Measurements from ENCODE around the gene FXN.
"Not testable (repeated sequence)": the region's sequence is repeated elsewhere in the genome, so short reads cannot be mapped to it uniquely, and the experiment has no call there.

Gene FXN

GRCh38 chr9:69070201-69070600 lies 34.6 kb downstream of the FXN start:
- DNase-seq (ENCODE audit: low read depth), result no peak

GRCh38 chr9:69071059-69071458 lies 35.5 kb downstream of the FXN start:
- DNase-seq (ENCODE audit: low read depth), result no peak

GRCh38 chr9:69073103-69073502 lies 37.6 kb downstream of the FXN start:
- no peak for DNase-seq (ENCODE audit: low read depth)

GRCh38 chr9:69074801-69075200 lies 39.2 kb downstream of the FXN start:
- DNase-seq (ENCODE audit: low read depth), result no peak

- DNase-seq (ENCODE audit: low read depth), result no peak
Measured at GRCh38 chr9:69076550-69076949, 41.0 kb downstream of the FXN start.

GRCh38 chr9:69078069-69078468 lies 42.5 kb downstream of the FXN start:
- no peak for DNase-seq (ENCODE audit: low read depth)

GRCh38 chr9:69078581-69078980 lies 43.0 kb downstream of the FXN start:
- DNase-seq (ENCODE audit: low read depth), result no peak

GRCh38 chr9:69079186-69079585 lies 43.6 kb downstream of the FXN start:
- no peak for DNase-seq (ENCODE audit: low read depth)

- DNase-seq (ENCODE audit: low read depth), result no peak
Measured at GRCh38 chr9:69081261-69081660, 45.7 kb downstream of the FXN start.

- no peak for DNase-seq (ENCODE audit: low read depth)
Measured at GRCh38 chr9:69083321-69083720, 47.8 kb downstream of the FXN start.

- DNase-seq (ENCODE audit: low read depth), result no peak
Measured at GRCh38 chr9:69085569-69086283, 50.2 kb downstream of the FXN start.

- no peak for DNase-seq (ENCODE audit: low read depth)
Measured at GRCh38 chr9:69086312-69086711, 50.8 kb downstream of the FXN start.

GRCh38 chr9:69086769-69087168 lies 51.2 kb downstream of the FXN start:
- no peak for DNase-seq (ENCODE audit: low read depth)

- no peak for DNase-seq (ENCODE audit: low read depth)
Measured at GRCh38 chr9:69089082-69089481, 53.5 kb downstream of the FXN start.

GRCh38 chr9:69089491-69089890 lies 53.9 kb downstream of the FXN start:
- no peak for DNase-seq (ENCODE audit: low read depth)

- DNase-seq (ENCODE audit: low read depth), result no peak
Measured at GRCh38 chr9:69090140-69090750, 54.7 kb downstream of the FXN start.

- DNase-seq (ENCODE audit: low read depth), result no peak
Measured at GRCh38 chr9:69090946-69091345, 55.4 kb downstream of the FXN start.

- no peak for DNase-seq (ENCODE audit: low read depth)
Measured at GRCh38 chr9:69093471-69094103, 58.0 kb downstream of the FXN start.

GRCh38 chr9:69094361-69095135 lies 59.0 kb downstream of the FXN start:
- not testable (repeated sequence) for DNase-seq (ENCODE audit: low read depth)

GRCh38 chr9:69097064-69097463 lies 61.5 kb downstream of the FXN start:
- DNase-seq (ENCODE audit: low read depth), result no peak

GRCh38 chr9:69097923-69098593 lies 62.5 kb downstream of the FXN start:
- DNase-seq (ENCODE audit: low read depth), result no peak

GRCh38 chr9:69103348-69103996 lies 67.9 kb downstream of the FXN start:
- not testable (repeated sequence) for DNase-seq (ENCODE audit: low read depth)
